PC-3 (cell line): ENCODE measurements around the gene GALNT4. TPM values are rescaled to one million over a fixed set of nuclear protein-coding genes. Genes with fewer than 3 reads are reported as not detected.

ENCODE experiments used
- ATAC-seq: fragments of 200-7000 bp; cut with Tn5 transposase; 2 replicates; pipeline ENCODE4 v1.9.1; 2020; ENCODE audit warnings: mild to moderate bottlenecking, moderate library complexity
- BruUV-seq: library from RNA; stranded (reverse); fragments of 400-500 nt; replicated peaks from 2 replicates; lab custom pipeline; 2021; lab: Mats Ljungman, UMichigan
- CTCF ChIA-PET: fragments of 300-600 bp; sonication (Branson Sonifier 250); formaldehyde crosslinking; loops from one replicate; lab custom pipeline; 2022; ENCODE audit warnings: antibody characterized with exemption; lab: Charles Lee
- POLR2A ChIA-PET: fragments of 300-600 bp; sonication (Branson Sonifier 250); formaldehyde crosslinking; loops from one replicate; lab custom pipeline; 2022; ENCODE audit warnings: antibody characterized with exemption; ENCODE audit not compliant: unreplicated experiment; lab: Charles Lee
- DNase-seq: peaks from one replicate; pipeline ENCODE4 v3.0.0-alpha.2; 2015
- H2AFZ ChIP-seq: fragments of 300-600 bp; sonication (generic); 2 replicates; pipeline ENCODE4 v1.6.0; 2016; ENCODE audit warnings: antibody characterized with exemption, low read length
- H3F3A ChIP-seq: fragments of 300-600 bp; sonication (generic); one replicate; pipeline ENCODE4 v1.6.0; 2017; ENCODE audit warnings: antibody characterized with exemption, low read length, control low read depth, mild to moderate bottlenecking; ENCODE audit not compliant: unreplicated experiment
- H3K27ac ChIP-seq: fragments of 300-600 bp; sonication (generic); 2 replicates; pipeline ENCODE4 v1.5.1; 2016; ENCODE audit warnings: mild to moderate bottlenecking, low read length
- H3K27me3 ChIP-seq: fragments of 300-600 bp; sonication (generic); 2 replicates; pipeline ENCODE4 v1.6.1; 2016; ENCODE audit warnings: low read length, mixed read lengths
- H3K36me3 ChIP-seq: fragments of 300-600 bp; sonication (generic); 2 replicates; pipeline ENCODE4 v1.6.1; 2016; ENCODE audit warnings: low read depth, mixed run types, low read length, mixed read lengths
- H3K4me1 ChIP-seq: fragments of 300-600 bp; sonication (generic); 2 replicates; pipeline ENCODE4 v1.5.1; 2016; ENCODE audit warnings: low read length; ENCODE audit not compliant: insufficient read depth
- H3K4me2 ChIP-seq: fragments of 300-600 bp; sonication (generic); 2 replicates; pipeline ENCODE4 v1.6.0; 2016; ENCODE audit warnings: low read length
- H3K4me3 ChIP-seq: fragments of 300-600 bp; sonication (generic); 2 replicates; pipeline ENCODE4 v1.5.1; 2016; ENCODE audit warnings: mild to moderate bottlenecking, low read length, mixed read lengths
- H3K79me2 ChIP-seq: fragments of 300-600 bp; sonication (generic); 2 replicates; pipeline ENCODE4 v1.6.1; 2017; ENCODE audit warnings: low read length, mixed read lengths
- H3K9ac ChIP-seq: fragments of 300-600 bp; sonication (generic); 2 replicates; pipeline ENCODE4 v1.6.0; 2016; ENCODE audit warnings: mild to moderate bottlenecking, low read length
- H3K9me2 ChIP-seq: fragments of 300-600 bp; sonication (generic); replicated peaks from 2 replicates; pipeline ENCODE4 v1.6.1; 2016; ENCODE audit warnings: mixed run types, low read length, mixed read lengths
- H3K9me3 ChIP-seq: fragments of 300-600 bp; sonication (generic); 2 replicates; pipeline ENCODE4 v1.6.1; 2016; ENCODE audit warnings: low read length, mixed read lengths
- H4K20me1 ChIP-seq: fragments of 300-600 bp; sonication (generic); 2 replicates; pipeline ENCODE4 v1.6.1; 2016; ENCODE audit warnings: low read length, mixed read lengths
- CTCF ChIP-seq: fragments of 300-600 bp; sonication (generic); conservative IDR thresholded peaks from 2 replicates; pipeline ENCODE4 v1.5.1; 2017; ENCODE audit warnings: antibody characterized with exemption, low read depth, mild to moderate bottlenecking, low read length
- EZH2 ChIP-seq: fragments of 300-600 bp; sonication (generic); IDR thresholded peaks from one replicate; pipeline ENCODE4 v1.6.1; 2017; ENCODE audit warnings: antibody characterized with exemption, mild to moderate bottlenecking, low read length; ENCODE audit not compliant: unreplicated experiment
- EZH2phosphoT487 ChIP-seq: fragments of 300-600 bp; sonication (generic); IDR thresholded peaks from 2 replicates; pipeline ENCODE4 v1.6.1; 2018; ENCODE audit warnings: mild to moderate bottlenecking, antibody characterized with exemption, low read length, borderline replicate concordance
- intact Hi-C: fragments of 100-400 bp; cut with micrococcal nuclease; formaldehyde crosslinking; loops from 2 replicates; pipeline ENCODE4 v1.9.0; 2023
- total RNA-seq: library from RNA; depleted of rRNA; stranded (reverse); fragments of >200 nt; gene quantifications from 2 replicates; pipeline ENCODE4 v1.2.3, GENCODE V29; 2014

The GALNT4 gene
- total RNA-seq, 1 experiment from 2014 or later = 8.1 TPM

DNA sequence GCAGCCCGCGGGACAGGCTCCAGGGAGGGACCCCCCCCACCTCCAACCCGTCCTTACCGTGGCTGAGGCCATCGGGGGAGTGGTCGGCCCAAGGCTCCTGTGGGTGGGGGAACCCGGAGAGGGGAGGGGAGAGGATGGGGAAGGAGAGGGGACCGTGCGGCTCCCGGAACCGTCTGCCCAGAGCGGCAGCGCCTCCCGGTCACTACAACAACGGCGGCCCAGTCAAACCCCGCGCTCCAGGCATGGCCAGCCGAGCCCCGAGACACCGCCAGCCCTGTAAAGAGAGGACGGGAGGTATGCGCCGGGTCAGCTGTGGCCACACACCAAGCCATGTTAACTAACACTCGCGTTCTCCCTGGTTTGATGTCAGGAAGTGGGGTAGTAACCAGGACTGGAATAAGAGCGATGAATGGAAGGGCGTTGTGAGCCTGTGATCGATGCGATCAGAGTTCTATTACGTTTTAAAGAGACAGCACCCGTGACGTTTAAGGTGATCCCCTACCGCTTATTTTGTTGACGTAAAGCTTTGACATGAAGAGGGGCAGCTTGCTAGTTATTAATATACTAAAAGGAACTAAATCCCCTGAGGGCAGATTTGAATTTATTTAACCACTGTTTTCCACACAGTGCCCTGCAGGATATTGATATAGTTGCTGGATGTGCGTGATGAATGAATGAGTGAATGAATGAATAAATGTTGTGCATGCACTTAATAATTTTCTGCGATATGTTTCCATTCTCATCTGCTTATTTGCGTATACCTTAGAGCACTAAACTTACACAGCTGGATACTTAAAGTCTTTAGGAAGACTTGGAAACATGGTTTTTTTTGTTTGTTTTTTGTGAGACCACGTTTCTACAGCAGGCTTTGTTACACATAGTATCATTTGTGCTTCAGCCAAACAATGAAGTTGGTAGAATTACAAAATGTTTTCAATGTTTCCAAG is 1.5 kb upstream of the GALNT4 start, which contains the start of gene POC1B:
POC1B (minus strand) TSS at position 224 of the 947 bp plus-strand sequence; CDS start at position 72, 152 bp downstream.
- Histone ChIP-seq H3K4me3 (peak within 1 kb of the TSS; percentile 91), H3K9me3 (no peaks in the 10 kb centered on the region), H4K20me1 (no peaks in the 10 kb centered on the region), H3K4me1 (peaks cover 37% of the 10 kb centered on the region), H3K9ac (peak within 1 kb of the TSS; percentile 81), H3K27ac (peak within 1 kb of the TSS; percentile 81), H3K9me2 (no peaks in the 10 kb centered on the region), H3K27me3 (no peaks in the 10 kb centered on the region), H3K4me2 (peak within 1 kb of the TSS; percentile 78), H2AFZ (peak within 1 kb of the TSS; percentile 84), H3F3A (no peaks in the 10 kb centered on the region), H3K36me3 (peaks cover 13% of the 10 kb centered on the region; the same call in 1 of the 2 replicates), H3K79me2 (peaks cover 50% of the 10 kb centered on the region)
- ChIA-PET CTCF (no interaction called here), POLR2A (no interaction called here)
- intact Hi-C loops = loop anchor here (2.0 to 10.0 kb wide), 2 partner anchors 173 to 301 kb away; partner anchors contain the start of gene DUSP6
- ATAC-seq (peak; percentile 58), DNase-seq (peak; percentile 80)
- BruUV-seq = TSS peak; percentile 28
- no peak for TF ChIP-seq CTCF
- no peak for TF ChIP-seq EZH2phosphoT487
- no peak for TF ChIP-seq EZH2

DNA sequence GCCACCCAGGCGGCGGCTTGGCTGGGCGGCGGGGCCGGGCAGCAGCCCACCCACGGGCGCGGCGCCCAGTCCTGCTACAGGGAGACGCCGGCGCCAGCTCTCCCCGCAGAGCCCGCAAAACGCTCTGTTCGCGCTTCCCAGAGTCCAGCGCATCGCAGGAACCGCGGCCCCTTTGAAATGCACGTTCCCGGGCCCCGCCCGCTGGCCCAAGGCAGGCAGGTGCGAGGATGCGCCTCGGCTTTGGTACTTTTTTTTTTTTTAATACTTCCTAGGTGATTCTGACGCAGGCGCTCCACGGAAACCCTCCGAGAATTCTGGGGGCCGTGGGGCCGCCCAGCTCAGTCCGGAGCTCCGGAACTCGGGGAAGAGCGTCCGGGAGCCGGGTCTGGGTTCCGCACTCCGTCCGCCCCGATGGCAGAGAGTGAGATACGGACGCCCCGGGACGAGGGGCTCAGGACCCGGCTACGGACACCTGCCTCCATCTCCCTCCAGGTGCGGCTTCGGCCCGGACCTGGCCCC is 768 bp upstream of the GALNT4 start:
- peak overlapping the region; percentile 84 for H2AFZ ChIP-seq
- peaks cover 58% of the 10 kb centered on the region for H3K79me2 ChIP-seq
- peak overlapping the region; percentile 78 for H3K4me2 ChIP-seq
- CTCF ChIA-PET = no interaction called here
- peak overlapping the region; percentile 81 for H3K9ac ChIP-seq
- peak; percentile 42 for DNase-seq
- no peaks in the 10 kb centered on the region for H3F3A ChIP-seq
- no peaks in the 10 kb centered on the region for H3K9me2 ChIP-seq
- no peaks in the 10 kb centered on the region for H4K20me1 ChIP-seq
- no peaks in the 10 kb centered on the region for H3K9me3 ChIP-seq
- intact Hi-C loops = loop anchor here (2.0 to 10.0 kb wide), 2 partner anchors 173 to 301 kb away; partner anchors contain the start of gene DUSP6
- POLR2A ChIA-PET = no interaction called here
- TF ChIP-seq CTCF (no peak), EZH2phosphoT487 (no peak), EZH2 (no peak)
- peak overlapping the region; percentile 91 for H3K4me3 ChIP-seq
- peaks cover 13% of the 10 kb centered on the region; the same call in 1 of the 2 replicates for H3K36me3 ChIP-seq
- BruUV-seq = no TSS peak
- no peaks in the 10 kb centered on the region for H3K27me3 ChIP-seq
- H3K4me1 ChIP-seq = peaks cover 42% of the 10 kb centered on the region
- peak overlapping the region; percentile 81 for H3K27ac ChIP-seq
- peak; percentile 8 for ATAC-seq
